ENCODE results near the gene STK38L. TPM values are rescaled to one million over a fixed set of nuclear protein-coding genes. Genes with fewer than 3 reads are reported as not detected.
A peak's percentile ranks its signal among the peaks of the same experiment; 100 is the strongest.

Gene STK38L
- total and polyA plus RNA-seq, 9 of the 15 experiments (the other 6 are each of a cell fraction or from before 2014, with no cell fraction given), result 2.6 to 10.7 (median 6.9) TPM

DNA sequence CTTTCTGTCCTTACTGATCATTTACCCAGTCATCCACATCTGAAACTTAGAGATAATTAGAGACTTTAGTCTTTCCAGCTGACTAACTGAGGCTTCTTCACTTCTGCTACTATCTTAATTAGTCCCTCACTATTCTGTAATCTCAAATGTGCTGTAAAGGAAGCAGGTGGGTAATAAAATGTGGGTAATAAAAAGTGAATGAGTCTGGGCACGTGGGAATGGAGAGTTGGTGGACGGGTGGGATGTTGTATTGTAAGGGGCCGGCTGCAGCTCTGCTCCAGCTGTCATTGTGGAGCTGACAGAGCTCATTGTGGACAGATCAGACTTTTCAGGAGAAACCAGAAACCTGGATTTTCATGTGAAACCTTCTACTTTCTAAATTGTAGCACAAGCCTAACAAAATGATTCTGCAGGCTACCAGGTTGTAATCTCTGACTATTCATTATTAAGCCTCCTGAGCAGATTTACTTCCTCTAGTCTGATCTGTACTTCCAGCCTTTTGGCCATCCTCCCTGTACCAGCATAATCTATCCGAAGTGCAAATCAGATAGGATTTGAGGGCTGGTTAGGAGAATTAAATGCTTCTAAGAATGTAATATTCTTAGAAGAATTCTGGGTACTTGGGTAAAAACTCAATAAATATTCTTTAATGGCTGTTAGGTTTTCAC, 46.5 kb downstream of the STK38L start:
- Histone ChIP-seq H3K36me3 (ENCODE audit: control insufficient read depth, insufficient read depth, low read length) (no peaks in the 10 kb centered on the region), H3K27ac (ENCODE audit: extremely low read depth, low read depth, low read length) (no peak overlapping the region), H4K20me1 (replicated peaks; ENCODE audit: control insufficient read depth, insufficient read depth, low read length) (no peaks in the 10 kb centered on the region), H3K79me2 (ENCODE audit: control insufficient read depth, insufficient read depth, low read length) (no peaks in the 10 kb centered on the region), H3K4me3 (no peak overlapping the region), H2AFZ (ENCODE audit: low read depth, low read length) (no peak overlapping the region), H3K4me2 (ENCODE audit: insufficient read depth, low read length) (no peak overlapping the region), H3K9ac (ENCODE audit: insufficient read depth in 1 of 2, low read depth in 2 of 2, low read length in 2 of 2) (no peak overlapping the region), H3K4me1 (replicated peaks in 1 of 2; ENCODE audit: control insufficient read depth in 2 of 2, insufficient read depth in 2 of 2, low read length in 2 of 2) (no peaks in the 10 kb centered on the region), H3K27me3 (ENCODE audit: control insufficient read depth in 2 of 2, insufficient read depth in 2 of 2, low read length in 2 of 2) (no peaks in the 10 kb centered on the region), H3K9me1 (ENCODE audit: control insufficient read depth, insufficient read depth, low read length) (no peaks in the 10 kb centered on the region), H3K9me3 (replicated peaks; ENCODE audit: control insufficient read depth, insufficient read depth, low read depth, low read length) (no peaks in the 10 kb centered on the region)
- intact Hi-C loops (cut with micrococcal nuclease) (no loop called here), in situ Hi-C loops (cut with MboI) (no loop called here)
- no TSS peak for BruUV-seq (replicated peaks)
- TF ChIP-seq, protein P1, sequence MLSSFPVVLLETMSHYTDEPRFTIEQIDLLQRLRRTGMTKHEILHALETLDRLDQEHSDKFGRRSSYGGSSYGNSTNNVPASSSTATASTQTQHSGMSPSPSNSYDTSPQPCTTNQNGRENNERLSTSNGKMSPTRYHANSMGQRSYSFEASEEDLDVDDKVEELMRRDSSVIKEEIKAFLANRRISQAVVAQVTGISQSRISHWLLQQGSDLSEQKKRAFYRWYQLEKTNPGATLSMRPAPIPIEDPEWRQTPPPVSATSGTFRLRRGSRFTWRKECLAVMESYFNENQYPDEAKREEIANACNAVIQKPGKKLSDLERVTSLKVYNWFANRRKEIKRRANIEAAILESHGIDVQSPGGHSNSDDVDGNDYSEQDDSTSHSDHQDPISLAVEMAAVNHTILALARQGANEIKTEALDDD (IDR thresholded peaks at IDR 0.05), result 0 out of 2 replicates have a peak, but pooled peaks have one; percentile 19
- no peak for TF ChIP-seq RBM34 (IDR thresholded peaks at IDR 0.05; ENCODE audit: borderline replicate concordance, insufficient read depth, low read length)
- TF ChIP-seq PRMT5 (CRISPR knock-in tag; IDR thresholded peaks at IDR 0.05), result no peak
- FAIRE-seq (no peak), DNase-seq (ENCODE audit: extremely low read depth in 1 of 4, low spot score in 3 of 4) (no peak), ATAC-seq (no peak)
- CTCF ChIA-PET (ENCODE audit: low intra/inter-chr PET ratio), result no interaction called here
- POLR2A ChIA-PET, result no interaction called here
- 6% methylated on average over 4 of the region's 4 CpGs for WGBS (ENCODE audit: insufficient coverage, low coverage, missing lambda C conversion rate)

DNA sequence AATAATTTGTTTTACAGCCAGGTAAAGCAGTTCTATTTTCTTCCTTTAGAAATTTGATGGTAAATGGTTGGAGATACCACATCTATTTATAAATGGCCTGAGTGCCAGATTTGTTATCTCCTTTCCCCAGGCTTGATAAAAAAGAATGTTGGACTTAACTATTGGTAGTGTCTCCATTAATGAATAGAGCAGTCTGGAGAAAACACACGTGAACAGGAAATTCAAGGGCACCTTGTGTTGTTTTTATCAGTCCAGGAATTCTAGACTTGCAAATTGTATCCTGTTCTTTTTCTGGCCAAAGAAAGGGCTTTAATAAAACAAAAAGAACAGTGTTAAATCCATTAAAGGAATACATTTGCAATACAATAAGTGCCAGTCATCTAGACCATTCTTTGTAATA, 47.8 kb downstream of the STK38L start:
- in situ Hi-C loops (cut with MboI) (no loop called here), intact Hi-C loops (cut with micrococcal nuclease) (no loop called here)
- no peak overlapping the region for H3K27ac ChIP-seq (ENCODE audit: extremely low read depth, low read depth, low read length)
- no peak overlapping the region for H3K9ac ChIP-seq (ENCODE audit: insufficient read depth in 1 of 2, low read depth in 2 of 2, low read length in 2 of 2)
- POLR2A ChIA-PET, result no interaction called here
- H3K4me3 ChIP-seq, result no peak overlapping the region
- H3K79me2 ChIP-seq (ENCODE audit: control insufficient read depth, insufficient read depth, low read length), result no peaks in the 10 kb centered on the region
- CTCF ChIA-PET (ENCODE audit: low intra/inter-chr PET ratio), result no interaction called here
- H4K20me1 ChIP-seq (replicated peaks; ENCODE audit: control insufficient read depth, insufficient read depth, low read length), result no peaks in the 10 kb centered on the region
- H3K36me3 ChIP-seq (ENCODE audit: control insufficient read depth, insufficient read depth, low read length), result no peaks in the 10 kb centered on the region
- no peaks in the 10 kb centered on the region for H3K27me3 ChIP-seq (ENCODE audit: control insufficient read depth in 2 of 2, insufficient read depth in 2 of 2, low read length in 2 of 2)
- DNase-seq (ENCODE audit: extremely low read depth in 1 of 4, low spot score in 3 of 4) (no peak), ATAC-seq (no peak), FAIRE-seq (no peak)
- H3K4me1 ChIP-seq (replicated peaks in 1 of 2; ENCODE audit: control insufficient read depth in 2 of 2, insufficient read depth in 2 of 2, low read length in 2 of 2), result no peaks in the 10 kb centered on the region
- H3K9me1 ChIP-seq (ENCODE audit: control insufficient read depth, insufficient read depth, low read length), result no peaks in the 10 kb centered on the region
- H3K9me3 ChIP-seq (replicated peaks; ENCODE audit: control insufficient read depth, insufficient read depth, low read depth, low read length), result no peaks in the 10 kb centered on the region
- WGBS (ENCODE audit: insufficient coverage, low coverage, missing lambda C conversion rate), result 0% methylated on average over 1 of the region's 1 CpG
- no peak overlapping the region for H2AFZ ChIP-seq (ENCODE audit: low read depth, low read length)
- no TSS peak for BruUV-seq (replicated peaks)
- no peak overlapping the region for H3K4me2 ChIP-seq (ENCODE audit: insufficient read depth, low read length)
- TF ChIP-seq NFE2 (IDR thresholded peaks at IDR 0.05; ENCODE audit: low read depth), result no peak
- TF ChIP-seq, protein P2, sequence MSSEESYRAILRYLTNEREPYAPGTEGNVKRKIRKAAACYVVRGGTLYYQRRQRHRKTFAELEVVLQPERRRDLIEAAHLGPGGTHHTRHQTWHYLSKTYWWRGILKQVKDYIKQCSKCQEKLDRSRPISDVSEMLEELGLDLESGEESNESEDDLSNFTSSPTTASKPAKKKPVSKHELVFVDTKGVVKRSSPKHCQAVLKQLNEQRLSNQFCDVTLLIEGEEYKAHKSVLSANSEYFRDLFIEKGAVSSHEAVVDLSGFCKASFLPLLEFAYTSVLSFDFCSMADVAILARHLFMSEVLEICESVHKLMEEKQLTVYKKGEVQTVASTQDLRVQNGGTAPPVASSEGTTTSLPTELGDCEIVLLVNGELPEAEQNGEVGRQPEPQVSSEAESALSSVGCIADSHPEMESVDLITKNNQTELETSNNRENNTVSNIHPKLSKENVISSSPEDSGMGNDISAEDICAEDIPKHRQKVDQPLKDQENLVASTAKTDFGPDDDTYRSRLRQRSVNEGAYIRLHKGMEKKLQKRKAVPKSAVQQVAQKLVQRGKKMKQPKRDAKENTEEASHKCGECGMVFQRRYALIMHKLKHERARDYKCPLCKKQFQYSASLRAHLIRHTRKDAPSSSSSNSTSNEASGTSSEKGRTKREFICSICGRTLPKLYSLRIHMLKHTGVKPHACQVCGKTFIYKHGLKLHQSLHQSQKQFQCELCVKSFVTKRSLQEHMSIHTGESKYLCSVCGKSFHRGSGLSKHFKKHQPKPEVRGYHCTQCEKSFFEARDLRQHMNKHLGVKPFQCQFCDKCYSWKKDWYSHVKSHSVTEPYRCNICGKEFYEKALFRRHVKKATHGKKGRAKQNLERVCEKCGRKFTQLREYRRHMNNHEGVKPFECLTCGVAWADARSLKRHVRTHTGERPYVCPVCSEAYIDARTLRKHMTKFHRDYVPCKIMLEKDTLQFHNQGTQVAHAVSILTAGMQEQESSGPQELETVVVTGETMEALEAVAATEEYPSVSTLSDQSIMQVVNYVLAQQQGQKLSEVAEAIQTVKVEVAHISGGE (CRISPR knock-in tag; IDR thresholded peaks at IDR 0.05), result no peak
- TF ChIP-seq CHD4 (IDR thresholded peaks at IDR 0.05; ENCODE audit: insufficient read depth, insufficient replicate concordance, low read depth, low read length, poor library complexity, severe bottlenecking), result no peak
- TF ChIP-seq, protein P3, sequence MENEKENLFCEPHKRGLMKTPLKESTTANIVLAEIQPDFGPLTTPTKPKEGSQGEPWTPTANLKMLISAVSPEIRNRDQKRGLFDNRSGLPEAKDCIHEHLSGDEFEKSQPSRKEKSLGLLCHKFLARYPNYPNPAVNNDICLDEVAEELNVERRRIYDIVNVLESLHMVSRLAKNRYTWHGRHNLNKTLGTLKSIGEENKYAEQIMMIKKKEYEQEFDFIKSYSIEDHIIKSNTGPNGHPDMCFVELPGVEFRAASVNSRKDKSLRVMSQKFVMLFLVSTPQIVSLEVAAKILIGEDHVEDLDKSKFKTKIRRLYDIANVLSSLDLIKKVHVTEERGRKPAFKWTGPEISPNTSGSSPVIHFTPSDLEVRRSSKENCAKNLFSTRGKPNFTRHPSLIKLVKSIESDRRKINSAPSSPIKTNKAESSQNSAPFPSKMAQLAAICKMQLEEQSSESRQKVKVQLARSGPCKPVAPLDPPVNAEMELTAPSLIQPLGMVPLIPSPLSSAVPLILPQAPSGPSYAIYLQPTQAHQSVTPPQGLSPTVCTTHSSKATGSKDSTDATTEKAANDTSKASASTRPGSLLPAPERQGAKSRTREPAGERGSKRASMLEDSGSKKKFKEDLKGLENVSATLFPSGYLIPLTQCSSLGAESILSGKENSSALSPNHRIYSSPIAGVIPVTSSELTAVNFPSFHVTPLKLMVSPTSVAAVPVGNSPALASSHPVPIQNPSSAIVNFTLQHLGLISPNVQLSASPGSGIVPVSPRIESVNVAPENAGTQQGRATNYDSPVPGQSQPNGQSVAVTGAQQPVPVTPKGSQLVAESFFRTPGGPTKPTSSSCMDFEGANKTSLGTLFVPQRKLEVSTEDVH (IDR thresholded peaks at IDR 0.05; ENCODE audit: low read depth, partially characterized antibody), result no peak

All from K562 (cell line).